HG02642 (cell line): ENCODE data around the gene COL24A1.
A peak's percentile ranks its signal among the peaks of the same experiment; 100 is the strongest.
"Not testable (repeated sequence)": the region's sequence is repeated elsewhere in the genome, so short reads cannot be mapped to it uniquely, and the experiment has no call there.

ENCODE experiments used
- ATAC-seq: cut with Tn5 transposase; IDR thresholded peaks from one replicate; pipeline ENCODE4 v1.9.1; 2021; ENCODE audit warnings: mild to moderate bottlenecking; ENCODE audit not compliant: unreplicated experiment, poor library complexity

The COL24A1 gene

DNA sequence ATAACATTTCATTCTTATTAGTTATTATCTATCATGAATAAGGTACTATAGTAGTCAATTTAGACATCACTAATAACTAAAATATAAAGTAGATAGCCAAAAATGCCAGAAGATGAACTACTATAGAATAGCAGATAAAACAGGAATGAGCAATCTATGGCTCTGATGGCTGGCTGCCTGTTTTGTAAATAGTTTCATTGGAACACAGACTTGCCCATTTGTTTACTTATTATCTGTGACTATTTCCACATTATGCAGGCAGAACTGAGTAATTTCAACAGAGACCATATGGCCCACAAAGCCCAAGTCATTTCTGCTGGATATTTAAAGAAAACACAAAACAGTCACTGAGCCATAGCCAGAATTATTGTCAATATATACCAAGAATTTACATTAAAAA is 222.1 kb downstream of the COL24A1 start:
- ATAC-seq, result no peak

DNA sequence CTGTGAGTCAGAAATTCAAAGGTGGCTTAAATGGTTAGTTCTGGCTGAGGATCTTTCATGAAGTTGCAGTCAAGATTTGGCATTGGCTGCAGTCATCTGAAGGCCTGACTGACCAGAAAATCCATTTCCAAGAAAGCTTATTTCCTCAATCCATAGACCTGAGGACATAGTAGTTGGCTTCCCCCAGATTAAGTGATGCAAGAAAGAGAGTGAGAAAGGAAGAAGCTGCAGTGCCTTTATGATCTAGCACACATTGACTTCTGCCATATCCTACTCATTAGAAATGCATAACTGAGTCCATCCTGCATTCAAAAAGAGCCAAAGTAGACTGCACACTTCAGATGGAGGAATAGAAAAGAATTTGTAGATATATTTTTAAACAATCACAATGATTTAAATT is 222.6 kb downstream of the COL24A1 start:
- ATAC-seq, result no peak

DNA sequence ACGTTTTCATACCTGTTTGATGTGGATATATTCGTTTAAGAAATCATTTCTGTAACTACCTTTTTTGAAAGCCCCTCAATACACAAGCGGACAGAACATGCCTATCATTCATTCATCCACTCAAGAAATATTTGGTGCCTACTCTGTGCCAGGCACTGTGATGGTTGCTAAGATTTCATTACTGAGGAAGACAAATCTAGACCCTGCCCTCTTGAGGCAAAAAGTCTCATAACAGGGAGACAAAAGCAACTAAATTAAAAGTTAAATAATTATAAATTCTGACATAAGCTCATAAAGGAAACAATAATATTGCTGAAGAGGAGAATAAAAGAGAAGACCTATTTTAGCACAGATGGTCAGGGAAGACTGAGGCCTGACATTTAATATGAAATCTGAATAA is 244.8 kb downstream of the COL24A1 start:
- no peak for ATAC-seq

DNA sequence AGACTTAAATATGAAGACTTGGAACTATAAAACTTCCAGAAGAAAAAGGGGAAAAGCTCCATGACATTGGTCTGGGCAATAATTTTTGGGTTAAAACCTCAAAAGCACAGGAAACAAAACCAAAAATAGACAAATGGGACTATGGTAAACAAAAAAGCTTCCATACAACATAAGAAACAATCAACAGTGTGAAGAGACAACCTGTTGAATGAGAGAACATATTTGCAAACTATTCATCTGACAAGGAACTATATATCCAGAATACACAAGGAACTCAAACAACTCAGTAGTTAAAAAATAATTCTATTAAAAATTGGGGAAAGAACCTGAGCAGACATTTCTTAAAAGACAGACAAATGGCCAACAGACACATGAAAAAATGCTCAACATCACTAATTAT is 255.7 kb downstream of the COL24A1 start:
- no peak for ATAC-seq

DNA sequence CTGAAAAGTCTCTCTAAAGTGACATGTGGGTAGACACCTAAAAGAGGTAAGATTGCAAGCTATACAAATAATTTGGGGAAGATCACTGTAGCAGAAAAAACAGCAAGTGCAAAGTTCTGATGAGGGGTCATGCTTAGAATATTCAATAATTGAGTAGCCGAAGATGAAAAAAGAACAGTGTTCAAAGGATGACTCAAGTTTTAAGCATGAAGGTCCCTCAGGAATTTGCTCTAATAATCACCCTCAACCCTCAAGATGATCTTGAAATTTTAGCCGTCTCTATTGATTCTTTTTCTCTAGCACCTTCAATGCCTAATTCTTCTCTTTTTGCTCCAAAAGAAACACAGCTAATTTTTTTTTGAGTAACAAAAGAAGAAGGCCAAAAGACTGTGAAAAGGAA is 257.7 kb downstream of the COL24A1 start:
- ATAC-seq, result no peak

DNA sequence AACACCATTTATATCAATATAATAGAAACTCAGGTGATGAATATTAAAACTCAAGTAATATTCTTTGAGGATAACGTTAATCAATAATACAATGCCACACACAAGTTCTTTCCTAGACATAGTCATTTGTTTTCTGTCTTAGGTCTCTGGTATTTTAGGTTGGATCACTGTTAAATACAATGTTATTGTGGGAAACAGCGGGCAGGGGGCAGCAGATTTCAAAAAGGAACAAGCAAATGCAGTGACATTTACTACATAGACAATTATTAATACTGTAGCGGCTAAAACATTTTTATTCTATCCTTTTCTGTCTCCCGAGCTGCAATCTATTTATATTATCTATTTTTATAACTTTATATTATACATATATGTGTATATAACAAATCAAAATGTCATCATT is 261.9 kb downstream of the COL24A1 start:
- ATAC-seq, result peak; percentile 51

DNA sequence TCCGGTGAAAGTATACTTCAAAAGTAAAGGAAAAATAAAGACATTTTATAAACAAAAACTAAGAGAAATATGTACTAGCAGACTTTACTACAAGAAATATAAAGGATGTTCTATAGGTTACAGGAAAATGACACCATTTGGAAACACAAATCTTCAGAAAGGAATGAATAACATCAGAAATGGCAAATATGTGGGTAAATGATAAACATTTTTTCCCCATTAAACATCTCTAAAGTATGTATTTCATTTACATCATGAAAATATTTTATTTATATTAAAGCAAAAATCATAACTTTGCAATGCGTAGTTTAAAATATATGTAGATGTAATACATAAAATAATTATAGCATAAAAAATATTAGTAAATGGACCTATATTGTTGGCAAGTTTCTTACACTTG is 264.2 kb downstream of the COL24A1 start:
- no peak for ATAC-seq

DNA sequence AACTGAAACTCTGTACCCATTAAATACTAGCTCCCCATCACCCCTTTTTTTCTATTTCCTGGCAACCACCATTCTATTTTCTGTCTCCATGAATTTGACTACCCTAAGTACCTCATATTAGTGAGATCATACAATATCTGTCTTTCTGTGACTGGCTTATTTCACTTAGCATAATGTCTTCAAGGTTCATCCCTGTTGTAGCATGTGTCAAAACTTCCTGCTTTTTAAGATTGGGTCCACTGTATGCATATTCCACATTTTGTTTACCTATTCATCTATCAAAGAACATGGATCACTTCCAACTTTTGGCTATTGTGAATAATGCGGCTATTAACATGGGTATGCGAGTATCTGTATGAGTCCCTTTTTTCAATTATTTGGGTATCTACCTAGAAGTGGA is 266.7 kb downstream of the COL24A1 start:
- no peak for ATAC-seq

DNA sequence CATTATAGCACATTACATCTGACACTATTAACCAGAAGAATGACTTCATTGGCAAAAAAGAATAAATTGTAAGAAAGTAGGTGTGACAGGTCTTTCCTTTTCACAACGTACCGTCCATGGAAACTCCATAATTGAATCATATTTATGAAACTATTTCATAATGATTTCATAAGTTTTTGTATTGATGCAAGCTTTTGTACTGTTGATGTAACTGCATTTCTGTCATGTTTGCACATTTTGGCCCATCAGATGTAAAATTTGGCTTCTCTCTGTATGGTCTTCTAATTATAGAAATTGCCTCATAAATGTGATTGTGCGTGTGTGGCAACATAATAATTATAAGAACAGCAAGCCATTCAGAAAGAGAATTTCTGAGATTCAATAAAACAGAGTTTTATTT is 267.7 kb downstream of the COL24A1 start:
- no peak for ATAC-seq

DNA sequence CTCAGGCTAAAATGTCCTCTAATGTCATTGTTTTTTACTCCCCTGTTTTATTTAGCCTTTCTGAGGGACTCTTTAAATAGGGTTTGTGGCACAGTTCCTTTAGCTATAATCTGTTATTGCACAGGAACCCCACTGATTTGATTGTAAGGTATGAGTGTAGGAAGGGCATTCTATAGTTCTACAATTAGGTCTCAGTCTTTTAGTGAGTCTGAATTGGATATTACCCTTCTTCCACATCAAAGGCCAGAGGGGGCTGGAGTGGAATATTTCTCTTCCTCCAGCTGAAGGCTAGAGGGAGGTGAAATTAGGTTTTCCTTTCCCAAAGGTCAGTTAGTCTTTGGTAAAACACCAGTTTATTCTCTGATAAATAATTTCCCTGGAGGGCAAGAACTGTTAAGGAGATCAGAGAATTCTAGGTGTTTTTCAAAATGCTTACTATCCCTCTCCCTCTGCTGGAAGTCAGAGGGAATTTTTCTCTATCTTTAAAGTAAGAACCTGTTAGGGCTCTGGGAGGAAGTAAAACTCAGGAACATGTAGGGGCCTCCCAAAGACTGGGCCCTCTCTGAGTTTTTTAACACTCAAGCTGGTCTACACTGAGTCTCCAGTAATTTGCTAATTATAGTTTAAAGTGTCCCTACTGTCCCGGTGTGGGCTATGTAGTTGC is 272.1 kb downstream of the COL24A1 start:
- ATAC-seq, result no peak

DNA sequence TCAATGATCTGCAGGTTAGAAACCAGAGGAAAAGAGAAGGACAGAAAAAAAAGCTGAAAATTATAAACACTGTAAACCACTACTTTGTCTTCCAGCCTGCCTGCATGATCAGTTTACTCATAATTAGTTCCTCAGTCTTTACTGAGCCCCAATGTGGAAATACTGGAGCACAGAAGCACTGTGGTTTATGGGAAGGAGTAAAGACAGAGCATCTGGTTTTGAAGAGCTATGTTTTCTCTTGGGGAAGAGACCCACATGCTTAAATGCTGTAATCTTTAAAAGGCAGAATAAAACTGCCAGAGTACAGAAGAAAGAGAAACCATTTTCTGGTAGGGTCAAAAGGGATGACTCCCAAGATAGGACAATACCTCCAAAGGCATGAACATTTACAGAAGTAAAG is 289.4 kb downstream of the COL24A1 start:
- no peak for ATAC-seq

DNA sequence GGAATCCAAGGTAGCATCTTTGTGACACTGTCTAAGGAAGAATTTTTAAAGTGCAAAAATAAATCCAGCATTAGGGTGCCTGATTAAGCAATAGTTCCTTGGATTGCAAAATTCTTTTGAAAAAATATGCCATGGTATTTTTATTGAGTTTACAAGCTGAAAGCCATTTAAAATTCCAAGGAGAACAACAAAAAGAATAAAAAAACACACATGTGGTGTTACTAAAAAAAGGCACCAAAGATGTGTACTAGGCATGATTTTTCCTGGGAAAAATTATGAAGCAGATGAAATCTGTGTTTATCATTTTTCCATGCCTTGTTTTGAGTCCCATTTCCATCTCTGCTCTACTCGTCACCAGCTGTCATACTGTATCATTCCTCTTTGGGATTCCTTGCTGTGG is 291.4 kb downstream of the COL24A1 start:
- no peak for ATAC-seq

DNA sequence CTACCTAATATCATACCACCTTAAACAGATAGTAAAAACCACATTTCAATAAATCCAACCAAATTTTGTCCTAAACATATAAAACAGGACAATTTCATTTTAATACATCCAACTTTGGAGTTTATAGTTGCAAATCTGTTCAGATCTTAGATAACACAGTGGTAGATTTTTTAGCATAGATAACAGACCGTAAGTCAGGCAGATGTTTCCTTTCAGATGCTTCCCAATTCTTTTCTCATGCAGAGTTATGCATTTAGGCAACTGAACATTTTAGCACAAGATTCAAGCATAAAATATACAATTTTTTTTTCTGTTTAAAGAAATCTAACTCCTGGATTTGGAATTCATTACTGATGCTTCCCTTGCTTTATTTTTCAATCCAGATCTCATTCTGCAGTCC is 291.8 kb downstream of the COL24A1 start:
- no peak for ATAC-seq

DNA sequence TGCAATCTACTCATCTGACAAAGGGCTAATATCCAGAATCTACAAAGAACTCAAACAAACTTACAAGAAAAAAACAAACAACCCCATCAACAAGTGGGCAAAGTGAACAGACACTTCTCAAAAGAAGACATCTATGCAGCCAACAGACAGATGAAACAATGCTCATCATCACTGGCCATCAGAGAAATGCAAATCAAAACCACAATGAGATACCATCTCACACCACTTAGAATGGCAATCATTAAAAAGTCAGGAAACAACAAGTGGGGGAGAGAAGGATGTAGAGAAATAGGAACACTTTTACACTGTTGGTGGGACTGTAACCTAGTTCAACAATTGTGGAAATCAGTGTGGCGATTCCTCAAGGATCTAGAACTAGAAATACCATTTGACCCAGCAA is 292.9 kb downstream of the COL24A1 start:
- ATAC-seq, result not testable (repeated sequence)

DNA sequence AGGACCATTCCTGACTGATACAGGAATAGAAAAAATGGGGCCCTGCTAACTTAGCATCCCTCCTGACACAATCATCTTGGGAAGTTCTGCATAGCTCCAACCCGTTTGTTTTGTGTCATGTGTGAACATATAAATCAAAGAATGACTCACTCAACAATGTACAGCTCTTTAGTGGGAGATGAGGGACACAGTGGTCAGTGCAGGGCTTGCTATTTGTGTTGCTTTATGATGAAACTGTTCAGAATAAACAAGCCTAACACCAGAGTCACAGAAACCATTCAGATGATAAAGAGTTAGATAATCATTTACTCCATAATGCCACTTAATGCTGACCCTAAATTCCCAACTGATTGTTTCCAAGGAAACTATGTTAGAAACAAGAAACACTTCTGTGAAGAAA is 294.1 kb downstream of the COL24A1 start:
- ATAC-seq, result no peak

DNA sequence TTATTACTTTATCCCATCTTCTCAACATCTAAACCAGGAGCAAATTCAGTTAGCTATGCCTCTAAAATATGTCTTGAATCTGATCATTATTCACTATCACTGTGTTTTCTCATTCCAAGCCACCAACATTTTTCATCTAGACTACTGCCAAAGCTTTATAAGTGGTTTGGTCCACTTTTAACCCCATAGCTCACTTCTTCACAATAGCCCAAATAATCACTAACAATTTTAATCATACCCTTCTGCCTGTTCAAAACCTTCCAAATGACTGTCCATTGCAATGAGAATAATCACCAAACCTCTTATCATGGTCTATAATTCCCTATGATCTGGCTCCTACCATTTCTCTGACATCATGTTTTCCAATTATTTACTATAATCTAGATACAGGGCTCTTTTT is 298.6 kb downstream of the COL24A1 start:
- no peak for ATAC-seq

DNA sequence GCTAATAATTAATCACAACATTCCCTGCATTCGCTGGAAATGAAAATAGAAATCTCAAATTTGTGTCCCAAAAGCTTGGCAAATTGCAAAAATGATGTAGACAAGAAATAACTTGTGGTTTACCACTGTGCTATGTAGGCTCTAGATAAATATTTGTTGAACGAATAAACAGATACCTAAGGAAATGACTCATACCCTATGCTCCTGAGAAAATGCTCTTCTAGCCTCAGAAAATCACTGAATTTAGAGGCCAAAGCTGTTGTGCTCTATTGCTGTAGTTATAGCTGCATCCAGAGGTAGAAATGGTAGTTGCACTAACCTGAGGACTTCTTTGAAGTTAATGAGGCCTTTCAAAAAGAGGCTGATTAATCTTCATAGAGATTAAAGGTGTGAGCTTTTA is 306.3 kb downstream of the COL24A1 start:
- no peak for ATAC-seq

DNA sequence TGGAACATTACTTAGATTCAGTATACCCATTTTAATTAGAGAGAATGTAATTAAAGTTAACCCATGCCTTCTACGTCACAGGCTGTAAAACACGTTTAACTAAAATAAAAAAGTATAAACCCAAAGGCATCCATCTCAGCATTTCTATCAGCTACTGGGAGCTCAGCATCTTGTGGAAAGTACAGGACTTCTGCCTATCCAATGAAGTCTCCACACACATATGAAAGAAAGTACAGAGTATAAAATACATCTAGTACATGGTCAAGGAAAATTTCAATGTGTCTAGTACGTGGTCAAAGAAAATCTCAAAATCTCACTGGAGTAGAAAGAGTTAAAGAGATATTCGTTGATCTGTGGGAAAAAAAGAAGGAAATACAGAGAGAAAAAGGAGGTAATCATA is 306.9 kb downstream of the COL24A1 start:
- no peak for ATAC-seq

DNA sequence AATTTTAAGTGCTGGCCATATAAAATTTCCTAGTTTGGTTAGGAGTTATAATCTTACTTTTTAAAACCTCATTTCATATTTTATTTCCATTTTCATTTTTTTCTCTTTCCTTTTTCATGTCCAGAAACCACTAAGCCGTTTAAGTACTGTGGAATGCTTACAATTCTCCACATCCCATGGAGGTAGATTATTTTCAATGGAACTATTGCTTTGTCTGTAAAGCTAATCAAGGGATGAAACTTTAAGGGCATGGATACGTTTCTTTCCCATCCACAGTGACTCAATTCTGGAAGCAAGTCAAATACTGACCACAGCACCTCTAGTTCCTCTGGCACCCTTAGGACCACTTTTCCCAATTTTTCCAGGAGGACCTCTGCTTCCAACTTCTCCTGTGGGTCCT is 309.2 kb downstream of the COL24A1 start:
- no peak for ATAC-seq

DNA sequence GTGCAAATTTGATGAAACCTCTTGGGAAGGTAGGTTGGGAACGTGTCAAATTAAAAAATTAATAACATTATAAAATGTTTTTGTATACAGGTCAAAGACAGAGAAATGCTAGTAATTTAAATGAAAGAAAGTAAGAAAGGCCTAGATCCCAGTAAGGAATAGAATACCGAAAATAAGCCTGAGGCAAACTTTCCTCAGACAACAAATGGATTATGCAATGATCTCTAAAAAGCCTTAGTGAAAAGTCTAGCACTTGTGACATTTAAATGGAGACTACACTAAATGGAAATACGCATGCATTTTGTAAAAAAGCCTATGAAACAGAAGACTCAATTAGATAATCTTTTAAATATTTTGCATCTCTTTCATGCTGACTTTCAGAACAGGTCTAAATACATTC is 309.9 kb downstream of the COL24A1 start:
- ATAC-seq, result no peak

DNA sequence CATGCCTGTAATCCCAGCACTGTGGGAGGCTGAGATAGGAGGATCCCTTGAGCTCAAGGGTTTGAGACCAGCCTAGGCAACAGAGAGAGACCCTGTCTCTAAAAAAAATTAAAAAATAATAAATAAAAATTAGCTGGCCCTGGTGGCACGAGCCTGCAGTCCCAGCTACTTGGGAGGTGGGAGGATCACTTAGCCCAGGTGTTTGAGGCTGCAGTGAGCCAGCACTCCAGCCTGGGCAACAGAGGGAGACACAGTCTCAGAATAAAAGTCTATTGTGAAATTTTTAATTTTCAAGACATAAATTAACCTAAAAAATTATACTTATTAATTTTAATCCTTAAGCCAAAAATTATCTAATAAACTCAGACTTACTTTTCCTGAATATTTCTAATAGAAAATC is 317.1 kb downstream of the COL24A1 start:
- no peak for ATAC-seq

DNA sequence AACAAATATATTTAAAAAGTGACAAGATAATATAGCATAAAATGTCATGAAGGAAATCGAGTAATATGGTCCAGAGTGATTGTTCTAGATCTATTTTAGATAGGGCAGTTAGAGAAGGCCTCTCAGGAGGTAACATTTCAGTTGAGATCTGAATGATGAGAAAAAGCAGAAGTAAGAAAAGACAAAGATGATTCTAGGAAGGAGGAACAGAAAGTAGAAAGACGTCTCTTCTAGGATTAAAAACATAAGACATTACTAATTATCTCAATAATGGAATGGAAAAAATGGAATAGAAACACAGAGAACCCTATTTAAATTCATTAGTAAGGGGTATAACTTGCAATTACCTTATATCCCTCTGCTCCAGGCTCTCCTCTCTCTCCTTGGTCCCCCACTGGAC is 318.3 kb downstream of the COL24A1 start:
- ATAC-seq, result peak; percentile 69

DNA sequence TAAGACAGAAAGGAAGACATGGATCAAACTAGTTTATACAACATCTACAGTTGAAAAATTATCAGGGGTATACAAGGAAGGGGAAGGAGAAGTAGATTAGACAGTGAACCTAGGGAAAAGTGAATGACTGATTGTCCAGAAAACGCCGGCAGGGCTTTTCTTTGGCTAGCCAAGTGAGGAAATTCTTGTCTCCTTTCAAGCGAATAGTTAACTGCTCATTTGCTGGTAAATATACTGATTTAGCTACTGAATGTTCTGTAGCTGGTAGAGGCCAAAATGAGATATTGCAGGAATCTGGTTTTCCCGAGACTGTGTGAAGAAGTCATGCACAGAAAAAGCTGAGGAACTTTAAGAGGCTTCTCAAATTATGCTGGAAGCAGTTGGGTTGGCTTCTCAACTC is 319.8 kb downstream of the COL24A1 start:
- no peak for ATAC-seq
